Raji (cell line): ENCODE measurements around the gene RPL3.

Source experiments
- POLR2A ChIP-seq: IDR thresholded peaks from 2 replicates; pipeline ENCODE4 v1.6.1; 2011; ENCODE audit warnings: low read depth, low read length, control low read depth; ENCODE audit not compliant: insufficient read depth

RPL3 gene

GRCh38 chr22:39264349-39265038 lies 54.9 kb downstream of the RPL3 start:
- no peak for TF ChIP-seq POLR2A

- no peak for TF ChIP-seq POLR2A
Measured at GRCh38 chr22:39263626-39264348, 55.6 kb downstream of the RPL3 start.
